ENCODE results near the gene ZDHHC12. TPM values are rescaled to one million over a fixed set of nuclear protein-coding genes. Genes with fewer than 3 reads are reported as not detected.

The ZDHHC12 gene
- total RNA-seq, 4 donors from 2014 or later = 13.2 to 34.1 (median 25.3) TPM

DNA sequence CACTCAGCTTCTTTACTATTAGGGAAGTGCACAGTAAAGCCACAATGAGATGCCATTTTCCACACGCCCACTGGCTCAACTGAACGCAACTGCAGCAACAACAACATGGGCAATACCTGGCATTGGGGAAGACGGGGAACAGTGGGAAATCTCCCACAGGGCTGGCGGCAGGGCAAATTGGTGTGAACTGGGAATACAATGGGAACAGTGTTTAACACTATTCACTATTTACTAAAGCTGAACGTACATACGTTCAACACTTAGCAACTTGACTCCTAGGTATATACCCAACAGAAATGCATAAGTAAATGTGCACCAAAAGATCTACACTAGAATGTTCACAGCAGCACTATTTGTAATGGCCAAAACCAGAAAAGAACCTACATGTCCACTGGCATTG, 33.7 kb upstream of the ZDHHC12 start:
- no peaks in the 10 kb centered on the region for H3K9me3 ChIP-seq
- no peak for DNase-seq (ENCODE audit: low spot score in 2 of 2)
- TF ChIP-seq EP300 (IDR thresholded peaks at IDR 0.05) = no peak
- TF ChIP-seq CTCF (IDR thresholded peaks at IDR 0.05) = no peak
- no peak for TF ChIP-seq POLR2A (IDR thresholded peaks at IDR 0.05)
- H3K4me1 ChIP-seq = no peaks in the 10 kb centered on the region
- H3K36me3 ChIP-seq = peaks cover 0 to 48% (median 6%) of the 10 kb centered on the region in 3 donors
- H3K27me3 ChIP-seq = no peaks in the 10 kb centered on the region
- H3K27ac ChIP-seq = no peak overlapping the region
- no peak overlapping the region for H3K4me3 ChIP-seq
- WGBS, 2 donors = 49 to 57% methylated on average over 6 of the region's 6 CpGs

GRCh38 chr9:128753627-128754026, 29.7 kb upstream of the ZDHHC12 start:
- Histone ChIP-seq H3K27me3 (no peaks in the 10 kb centered on the region), H3K27ac (no peak overlapping the region), H3K9me3 (no peaks in the 10 kb centered on the region), H3K4me3 (no peak overlapping the region), H3K36me3 (peaks cover 0 to 73% (median 7%) of the 10 kb centered on the region in 3 donors), H3K4me1 (no peaks in the 10 kb centered on the region)
- WGBS, 2 donors = 95 to 98% methylated on average over 14 to 16 of the region's 16 CpGs
- no peak for DNase-seq (ENCODE audit: low spot score in 2 of 2)
- TF ChIP-seq EP300 (IDR thresholded peaks at IDR 0.05) (no peak), POLR2A (IDR thresholded peaks at IDR 0.05) (no peak), CTCF (IDR thresholded peaks at IDR 0.05) (no peak)

DNA sequence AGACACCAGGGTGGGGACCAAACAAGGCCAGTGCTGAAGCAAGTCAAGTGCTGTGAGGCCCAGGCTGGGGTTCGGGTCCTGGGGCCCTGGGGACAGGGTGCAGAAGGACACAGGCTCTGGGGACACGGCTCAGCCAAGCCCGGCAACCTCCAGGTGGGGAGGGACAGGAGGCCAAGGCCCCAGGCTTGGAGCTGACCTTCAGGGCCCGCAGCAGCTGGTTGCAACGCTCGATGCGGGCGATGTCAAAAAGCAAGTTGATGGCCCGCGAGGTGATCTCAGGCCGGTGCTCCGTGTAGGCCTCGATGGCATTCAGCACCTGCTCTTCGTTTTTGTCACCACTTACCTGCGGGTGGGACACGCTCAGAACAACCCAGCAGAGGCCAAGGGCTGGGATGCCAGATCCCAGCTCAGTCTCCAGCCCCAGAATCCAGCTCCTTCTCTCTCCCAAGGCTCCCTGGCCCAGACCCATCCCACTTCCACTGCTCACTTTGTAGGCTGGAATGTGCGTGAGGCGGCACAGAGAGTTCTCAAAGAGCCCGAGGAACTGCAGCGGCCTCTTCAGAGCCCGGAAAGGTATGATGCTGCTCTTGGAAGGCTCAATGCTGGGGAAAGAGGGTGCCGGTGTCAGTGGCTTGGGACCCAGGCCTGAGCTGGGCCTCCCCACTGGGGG, 27.1 kb upstream of the ZDHHC12 start:
- TF ChIP-seq CTCF (IDR thresholded peaks at IDR 0.05) (no peak), POLR2A (IDR thresholded peaks at IDR 0.05) (no peak), EP300 (IDR thresholded peaks at IDR 0.05) (no peak)
- Histone ChIP-seq H3K9me3 (no peaks in the 10 kb centered on the region), H3K4me3 (no peak overlapping the region), H3K36me3 (peaks cover 0 to 98% (median 7%) of the 10 kb centered on the region in 3 donors), H3K27ac (no peak overlapping the region), H3K27me3 (no peaks in the 10 kb centered on the region), H3K4me1 (no peaks in the 10 kb centered on the region)
- WGBS, 2 donors = 93 to 95% methylated on average over 22 of the region's 22 CpGs
- no peak for DNase-seq (ENCODE audit: low spot score in 2 of 2)

DNA sequence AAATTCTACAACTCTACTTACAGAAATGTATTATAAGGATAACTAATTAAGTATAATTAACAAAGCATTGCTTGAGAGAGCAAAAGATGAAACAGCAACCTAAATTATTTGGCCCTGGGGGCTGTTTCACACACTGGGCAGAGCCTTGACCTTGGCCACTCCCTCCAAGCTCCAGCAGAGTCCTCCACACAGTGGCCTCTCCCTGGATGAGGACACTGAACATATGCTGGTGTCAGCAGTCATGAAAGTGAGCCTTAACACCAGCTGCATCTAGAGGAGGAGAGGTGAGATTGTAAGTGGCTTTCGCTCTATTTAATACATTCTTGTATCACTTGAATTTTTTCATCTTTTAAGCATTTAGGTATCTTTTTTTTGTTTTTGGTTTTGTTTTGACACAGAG, 23.3 kb upstream of the ZDHHC12 start:
- 97 to 100% methylated on average over 1 of the region's 1 CpG for WGBS, 2 donors
- DNase-seq (ENCODE audit: low spot score in 2 of 2) = no peak
- Histone ChIP-seq H3K9me3 (no peaks in the 10 kb centered on the region), H3K27ac (no peak overlapping the region), H3K4me3 (no peak overlapping the region), H3K27me3 (no peaks in the 10 kb centered on the region), H3K36me3 (peaks cover 0 to 74% (median 0%) of the 10 kb centered on the region in 3 donors), H3K4me1 (no peaks in the 10 kb centered on the region)
- TF ChIP-seq POLR2A (IDR thresholded peaks at IDR 0.05) (no peak), CTCF (IDR thresholded peaks at IDR 0.05) (no peak), EP300 (IDR thresholded peaks at IDR 0.05) (no peak)

DNA sequence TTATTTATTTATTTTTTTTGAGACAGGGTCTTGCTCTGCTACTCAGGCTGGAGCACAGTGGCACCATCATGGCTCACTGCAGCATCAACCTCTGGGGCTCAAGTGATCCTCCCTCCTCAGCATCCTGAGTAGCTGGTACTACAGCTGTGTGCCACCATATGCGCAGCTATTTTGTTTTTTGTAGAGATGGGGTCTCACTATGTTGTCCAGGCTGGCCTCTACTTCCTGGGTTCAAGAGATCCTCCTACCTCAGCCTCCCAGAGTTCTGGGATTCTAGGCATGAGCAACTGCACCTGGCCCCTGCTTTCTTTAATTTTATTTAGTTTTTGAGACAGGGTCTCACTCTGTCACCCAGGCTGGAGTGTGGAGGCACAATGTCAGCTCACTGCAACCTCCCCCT, 19.5 kb upstream of the ZDHHC12 start:
- Histone ChIP-seq H3K36me3 (peaks cover 5 to 76% (median 11%) of the 10 kb centered on the region in 3 donors), H3K27ac (no peak overlapping the region), H3K4me3 (no peak overlapping the region), H3K9me3 (no peaks in the 10 kb centered on the region), H3K4me1 (no peaks in the 10 kb centered on the region), H3K27me3 (no peaks in the 10 kb centered on the region)
- TF ChIP-seq POLR2A (IDR thresholded peaks at IDR 0.05) = no peak
- no peak for TF ChIP-seq CTCF (IDR thresholded peaks at IDR 0.05)
- no peak for TF ChIP-seq EP300 (IDR thresholded peaks at IDR 0.05)
- WGBS, 2 donors = 82 to 100% methylated on average over 1 of the region's 1 CpG
- no peak for DNase-seq (ENCODE audit: low spot score in 2 of 2)

Measured in tibial nerve (tissue), 4 donors.